Osteocyte (in vitro differentiated cells): ENCODE data around the gene WFDC5. TPM values are rescaled to one million over a fixed set of nuclear protein-coding genes. Genes with fewer than 3 reads are reported as not detected.

Experiments used
- DNase-seq: peaks from one replicate; pipeline ENCODE4 v3.0.0; 2021; ENCODE audit warnings: mixed read lengths; ENCODE audit not compliant: unreplicated experiment; ENCODE audit errors: extremely low spot score
- H3K27ac Mint-ChIP-seq: one replicate; pipeline ENCODE4 v1.8.0; 2021; ENCODE audit warnings: mild to moderate bottlenecking, mixed read lengths; ENCODE audit not compliant: unreplicated experiment
- H3K27me3 Mint-ChIP-seq: one replicate; pipeline ENCODE4 v1.8.0; 2021; ENCODE audit warnings: mixed read lengths; ENCODE audit not compliant: unreplicated experiment
- H3K36me3 Mint-ChIP-seq: one replicate; pipeline ENCODE4 v1.8.0; 2021; ENCODE audit warnings: mixed read lengths; ENCODE audit not compliant: unreplicated experiment
- H3K4me1 Mint-ChIP-seq: one replicate; pipeline ENCODE4 v1.8.0; 2021; ENCODE audit warnings: mixed read lengths; ENCODE audit not compliant: unreplicated experiment
- H3K4me3 Mint-ChIP-seq: one replicate; pipeline ENCODE4 v1.8.0; 2021; ENCODE audit warnings: mild to moderate bottlenecking, moderate library complexity, mixed read lengths; ENCODE audit not compliant: unreplicated experiment
- H3K9me3 Mint-ChIP-seq: one replicate; pipeline ENCODE4 v1.8.0; 2021; ENCODE audit warnings: mixed read lengths; ENCODE audit not compliant: unreplicated experiment
- CTCF ChIP-seq: fragments of 200-600 bp; sonication (generic); IDR thresholded peaks from 2 replicates; pipeline ENCODE4 v1.5.0; 2021; ENCODE audit warnings: antibody characterized with exemption, mild to moderate bottlenecking, moderate library complexity
- total RNA-seq: library from RNA; stranded (reverse); gene quantifications from 2 replicates; pipeline ENCODE4 v1.2.1, GENCODE V29; 2021

The WFDC5 gene
- total RNA-seq, 1 donor from 2014 or later: not detected

- H3K36me3 Mint-ChIP-seq: no peaks in the 10 kb centered on the region
- no peak overlapping the region for H3K4me3 Mint-ChIP-seq
- DNase-seq: no peak
- H3K9me3 Mint-ChIP-seq: no peaks in the 10 kb centered on the region
- no peak for TF ChIP-seq CTCF
- no peak overlapping the region for H3K27ac Mint-ChIP-seq
- H3K27me3 Mint-ChIP-seq: peaks cover 3% of the 10 kb centered on the region
- peaks cover 23% of the 10 kb centered on the region for H3K4me1 Mint-ChIP-seq
Measured at GRCh38 chr20:45097485-45098102, 17.4 kb downstream of the WFDC5 start.

DNA sequence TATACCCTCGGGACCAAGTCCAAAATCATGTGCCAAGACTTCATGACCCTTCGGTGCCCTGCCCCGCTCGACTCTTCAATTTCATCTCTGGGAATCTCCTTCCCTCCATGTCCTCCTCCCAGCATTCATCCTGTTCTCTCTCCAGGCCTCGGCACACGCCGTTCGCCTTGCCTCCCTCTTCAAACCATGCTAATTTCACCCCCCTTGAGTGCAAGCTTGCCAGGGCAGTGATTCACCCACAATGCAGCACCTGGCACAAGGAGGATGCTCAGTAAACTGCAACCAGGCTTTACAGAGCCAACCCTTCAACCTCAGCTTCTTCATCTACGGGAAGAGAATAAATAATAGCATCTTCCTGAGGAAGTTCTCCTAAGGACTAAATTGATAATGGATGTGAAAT lies 18.2 kb downstream of the WFDC5 start:
- no peaks in the 10 kb centered on the region for H3K36me3 Mint-ChIP-seq
- TF ChIP-seq CTCF: no peak
- H3K27ac Mint-ChIP-seq: no peak overlapping the region
- DNase-seq: no peak
- H3K4me1 Mint-ChIP-seq: peaks cover 24% of the 10 kb centered on the region
- peaks cover 3% of the 10 kb centered on the region for H3K27me3 Mint-ChIP-seq
- H3K9me3 Mint-ChIP-seq: no peaks in the 10 kb centered on the region
- H3K4me3 Mint-ChIP-seq: no peak overlapping the region

GRCh38 chr20:45095805-45096238 lies 19.2 kb downstream of the WFDC5 start:
- no peak overlapping the region for H3K4me3 Mint-ChIP-seq
- no peak for DNase-seq
- peaks cover 3% of the 10 kb centered on the region for H3K27me3 Mint-ChIP-seq
- peaks cover 2% of the 10 kb centered on the region for H3K9me3 Mint-ChIP-seq
- no peaks in the 10 kb centered on the region for H3K36me3 Mint-ChIP-seq
- peak; percentile 83 for TF ChIP-seq CTCF
- no peak overlapping the region for H3K27ac Mint-ChIP-seq
- peaks cover 27% of the 10 kb centered on the region for H3K4me1 Mint-ChIP-seq

- no peak overlapping the region for H3K4me3 Mint-ChIP-seq
- H3K9me3 Mint-ChIP-seq: peaks cover 4% of the 10 kb centered on the region
- H3K27ac Mint-ChIP-seq: no peak overlapping the region
- H3K4me1 Mint-ChIP-seq: peaks cover 33% of the 10 kb centered on the region
- TF ChIP-seq CTCF: no peak
- no peak for DNase-seq
- peaks cover 3% of the 10 kb centered on the region for H3K27me3 Mint-ChIP-seq
- no peaks in the 10 kb centered on the region for H3K36me3 Mint-ChIP-seq
Measured at GRCh38 chr20:45094864-45095574, 20.0 kb downstream of the WFDC5 start.

DNA sequence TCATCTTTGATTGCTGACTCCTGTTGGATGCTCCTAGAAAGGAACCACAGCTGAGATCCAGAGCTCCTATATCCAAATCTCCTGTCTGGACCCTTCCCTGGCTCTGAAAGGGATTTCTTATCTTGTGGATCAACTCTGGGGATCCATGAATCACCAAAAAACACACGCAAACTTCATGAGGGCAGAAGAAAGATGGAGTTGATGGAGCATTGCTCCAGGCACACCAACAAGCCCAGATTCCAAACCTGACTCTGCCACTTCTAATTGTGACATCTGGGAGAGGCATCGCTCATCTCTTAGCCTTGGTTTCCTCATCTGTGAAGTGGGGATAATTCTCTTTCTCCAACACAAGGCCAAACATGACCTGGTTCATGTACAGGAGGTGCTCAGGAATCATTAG lies 20.8 kb downstream of the WFDC5 start:
- Mint-ChIP-seq H3K27me3 (peaks cover 3% of the 10 kb centered on the region), H3K36me3 (no peaks in the 10 kb centered on the region), H3K27ac (no peak overlapping the region), H3K9me3 (peaks cover 4% of the 10 kb centered on the region), H3K4me1 (peaks cover 39% of the 10 kb centered on the region), H3K4me3 (no peak overlapping the region)
- no peak for TF ChIP-seq CTCF
- DNase-seq: no peak
